ENCODE results near the gene ZNF385C.
"Not testable (repeated sequence)": the region's sequence is repeated elsewhere in the genome, so short reads cannot be mapped to it uniquely, and the experiment has no call there.

ZNF385C gene, protein sequence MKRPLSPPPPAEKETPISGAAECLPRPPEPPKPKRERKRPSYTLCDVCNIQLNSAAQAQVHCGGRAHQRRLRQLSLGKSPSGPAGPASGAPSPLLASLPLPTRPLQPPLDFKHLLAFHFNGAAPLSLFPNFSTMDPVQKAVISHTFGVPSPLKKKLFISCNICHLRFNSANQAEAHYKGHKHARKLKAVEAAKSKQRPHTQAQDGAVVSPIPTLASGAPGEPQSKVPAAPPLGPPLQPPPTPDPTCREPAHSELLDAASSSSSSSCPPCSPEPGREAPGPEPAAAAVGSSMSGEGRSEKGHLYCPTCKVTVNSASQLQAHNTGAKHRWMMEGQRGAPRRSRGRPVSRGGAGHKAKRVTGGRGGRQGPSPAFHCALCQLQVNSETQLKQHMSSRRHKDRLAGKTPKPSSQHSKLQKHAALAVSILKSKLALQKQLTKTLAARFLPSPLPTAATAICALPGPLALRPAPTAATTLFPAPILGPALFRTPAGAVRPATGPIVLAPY

GRCh38 chr17:42097691-42098631 is at the start of gene ZNF385C:
Gene ZNF385C (minus strand): TSS chr17:42098473. CDS start chr17:42063056, 35,417 bp downstream.
- peak; percentile 62 for DNase-seq

- DNase-seq = no peak
These were observed 48.8 kb upstream of the ZNF385C start for GRCh38 chr17:42146911-42147607.

- not testable (repeated sequence) for DNase-seq
These were observed 44.9 kb upstream of the ZNF385C start for GRCh38 chr17:42143138-42143537.

DNA sequence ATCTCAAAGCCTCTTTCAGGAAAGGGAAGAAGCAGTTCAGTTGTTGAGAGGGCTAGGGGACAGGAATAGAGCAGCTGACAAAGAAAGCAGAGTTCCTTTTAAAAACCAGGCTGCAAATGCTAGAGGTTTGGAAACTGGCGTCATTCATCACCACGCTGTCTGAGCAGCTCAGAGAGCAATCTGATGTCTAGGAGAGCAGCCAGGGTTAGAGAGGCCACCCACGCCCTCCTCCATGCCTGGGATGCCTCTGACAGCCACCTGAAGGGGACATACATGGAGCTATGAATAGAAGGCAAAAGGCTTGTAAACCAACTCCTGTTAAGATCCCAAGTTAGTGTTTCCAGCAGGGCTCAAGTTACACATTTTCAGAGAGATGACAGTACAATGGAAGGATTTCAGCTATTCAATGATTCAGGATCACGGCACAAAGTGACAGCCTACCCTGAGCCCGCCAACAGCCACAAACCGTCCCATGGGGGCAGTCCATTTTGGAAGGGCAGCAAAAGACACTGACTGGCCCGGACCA is 44.2 kb upstream of the ZNF385C start:
- DNase-seq = no peak

DNA sequence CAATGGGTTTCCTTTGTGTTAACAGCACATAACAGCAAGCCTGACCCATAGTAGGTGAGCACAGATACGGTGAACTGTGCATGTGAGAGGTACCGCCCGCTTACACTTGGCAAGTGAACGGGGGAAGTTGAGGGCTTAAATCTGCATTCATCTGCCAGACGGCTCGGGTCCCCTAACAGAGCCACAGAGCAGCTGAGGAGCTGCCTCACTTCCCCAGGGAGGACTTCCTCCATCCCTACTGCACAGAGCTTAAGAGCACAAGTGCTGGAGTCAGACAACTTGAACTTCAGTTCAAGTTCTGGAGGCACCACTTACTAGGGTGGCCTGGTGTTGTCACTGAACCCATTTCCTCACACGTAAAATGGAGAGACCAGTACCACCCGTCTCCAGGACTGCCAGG is 43.1 kb upstream of the ZNF385C start:
- no peak for DNase-seq

GRCh38 chr17:42140690-42141089 is 42.4 kb upstream of the ZNF385C start:
- not testable (repeated sequence) for DNase-seq

- DNase-seq = no peak
These were observed 40.6 kb upstream of the ZNF385C start for GRCh38 chr17:42138749-42139492.

DNA sequence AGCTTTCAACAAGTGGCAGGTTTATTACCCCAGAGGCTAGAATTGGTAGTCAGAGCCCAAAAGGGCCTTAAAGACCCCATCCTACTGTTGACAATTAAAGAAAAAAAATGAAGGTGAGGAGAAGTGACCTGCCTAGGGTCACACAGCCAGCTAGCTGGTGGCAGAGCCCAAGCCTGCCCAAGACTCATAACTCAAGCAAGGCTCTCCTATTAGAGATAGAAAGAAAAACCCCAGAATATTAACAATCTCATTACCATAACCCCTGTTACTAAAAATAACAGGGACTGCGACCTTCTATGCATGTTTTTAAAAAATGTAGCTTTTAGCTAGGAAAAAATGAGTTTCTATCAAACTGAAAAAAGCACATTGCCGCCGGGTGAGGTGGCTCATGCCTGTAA is 38.4 kb upstream of the ZNF385C start:
- no peak for DNase-seq

GRCh38 chr17:42135664-42136653 is 37.7 kb upstream of the ZNF385C start:
- no peak for DNase-seq

- no peak for DNase-seq
These were observed 36.9 kb upstream of the ZNF385C start for GRCh38 chr17:42135151-42135550.

- peak; percentile 37 for DNase-seq
These were observed 35.3 kb upstream of the ZNF385C start for GRCh38 chr17:42133461-42134041.

- DNase-seq = peak; percentile 61
These were observed 34.7 kb upstream of the ZNF385C start for GRCh38 chr17:42132941-42133340.

- DNase-seq = no peak
These were observed 33.7 kb upstream of the ZNF385C start for GRCh38 chr17:42131981-42132432.

DNA sequence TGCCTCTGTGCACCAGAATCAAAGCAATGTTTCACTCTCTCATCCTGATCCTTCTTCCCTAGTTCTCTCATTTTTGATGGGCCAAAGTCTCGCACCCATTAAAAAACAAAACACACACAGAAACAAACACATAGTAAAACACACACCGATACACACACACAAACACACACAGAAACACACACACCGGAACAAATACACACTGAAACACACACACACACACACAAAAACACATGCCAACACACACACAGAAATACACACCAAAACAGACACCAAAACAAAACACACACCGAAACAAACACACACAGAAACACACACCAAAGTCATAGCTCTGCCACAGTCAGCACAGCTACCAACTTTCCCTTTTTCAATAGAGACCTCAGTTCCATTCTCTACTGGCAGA is 33.0 kb upstream of the ZNF385C start:
- no peak for DNase-seq

GRCh38 chr17:42130310-42130936 is 32.1 kb upstream of the ZNF385C start:
- no peak for DNase-seq

DNA sequence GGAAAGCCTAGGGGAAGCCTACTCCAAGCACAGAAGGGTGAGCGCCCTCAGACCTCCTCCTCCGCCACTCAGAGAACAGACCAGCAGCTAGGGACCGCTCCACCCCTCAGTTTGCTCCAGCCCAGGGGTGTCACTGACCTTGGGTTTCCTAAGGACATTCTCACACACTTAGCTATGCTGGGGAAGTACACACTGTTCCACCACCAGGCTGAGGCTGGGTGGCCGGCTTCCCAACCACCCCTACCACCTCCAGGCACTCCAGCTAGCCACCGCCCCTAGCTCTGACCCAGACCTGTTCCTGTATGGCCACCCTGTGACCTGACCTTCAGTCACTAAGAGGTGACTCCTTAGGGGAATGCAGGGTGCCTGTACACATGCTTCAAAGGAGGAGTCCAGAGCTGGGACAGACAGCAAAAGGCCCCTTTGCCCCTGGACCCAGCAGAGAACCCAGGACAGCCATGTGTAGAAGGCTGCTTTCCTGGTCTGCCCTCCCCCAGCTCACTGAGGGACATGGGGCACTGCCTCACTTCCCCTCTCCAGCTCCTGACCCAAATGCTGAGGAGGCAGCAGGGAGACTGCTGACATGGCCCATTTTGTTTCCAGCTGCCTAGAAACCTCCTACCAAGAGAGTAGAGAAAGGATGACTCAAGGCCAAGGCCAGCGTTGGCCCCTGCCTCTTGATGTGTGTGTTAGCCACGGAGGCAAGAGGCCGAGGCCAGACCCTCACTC is 31.0 kb upstream of the ZNF385C start:
- no peak for DNase-seq

DNA sequence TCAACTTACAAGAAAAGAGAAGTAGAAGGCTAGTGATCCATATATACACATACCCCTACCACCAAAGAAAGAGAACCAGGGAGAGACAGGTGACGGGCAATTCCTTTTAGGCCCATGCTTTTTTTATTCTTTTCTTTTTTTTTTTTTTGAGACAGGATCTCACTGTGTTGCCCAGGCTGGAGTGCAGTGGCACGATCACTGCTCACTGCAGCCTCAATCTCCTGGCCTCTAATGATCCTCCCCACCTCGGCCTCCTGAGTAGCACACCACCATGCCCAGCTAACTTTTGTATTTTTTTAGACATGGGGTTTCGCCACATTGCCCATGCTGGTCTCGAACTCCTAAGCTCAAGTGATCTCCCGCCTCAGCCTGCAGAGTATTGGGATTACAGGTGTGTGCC is 29.1 kb upstream of the ZNF385C start:
- no peak for DNase-seq

DNA sequence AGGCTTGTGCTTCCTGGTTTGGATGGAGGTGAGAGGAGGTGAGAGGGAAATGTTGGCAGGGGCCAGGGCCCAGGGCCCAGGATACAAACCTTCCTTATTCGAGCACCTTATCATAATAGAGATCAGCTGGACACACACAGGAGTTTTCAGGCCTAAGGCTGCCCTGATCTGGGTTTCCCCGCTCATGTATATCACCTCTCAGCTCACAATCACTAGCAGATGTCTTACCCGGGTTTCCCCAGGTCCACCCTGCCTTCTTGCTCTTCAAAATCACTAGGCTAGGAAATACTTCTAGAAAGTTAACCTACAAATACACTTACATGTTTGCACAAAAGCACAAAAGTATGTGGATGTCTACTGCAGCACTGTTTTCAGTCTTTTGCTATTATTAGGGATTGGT is 28.6 kb upstream of the ZNF385C start:
- no peak for DNase-seq

GRCh38 chr17:42125565-42125964 is 27.3 kb upstream of the ZNF385C start:
- DNase-seq = no peak

Measured in stimulated activated CD4-positive, alpha-beta T cell treated with anti-CD3 and anti-CD28 coated beads, Interleukin-15, amount 100 ng/mL, for 24 hours (primary cell).